BJ (cell line): ENCODE results near the gene RPAIN. TPM values are rescaled to one million over a fixed set of nuclear protein-coding genes. Genes with fewer than 3 reads are reported as not detected.
"Not testable (repeated sequence)": the region's sequence is repeated elsewhere in the genome, so short reads cannot be mapped to it uniquely, and the experiment has no call there.

Source experiments
- CTCF ChIA-PET: fragments of 350-600 bp; formaldehyde crosslinking; extraction: SDS; loops from one replicate; lab custom pipeline; 2021; ENCODE audit warnings: antibody characterized with exemption, inconsistent platforms; lab: Yijun Ruan, JAX
- POLR2A ChIA-PET: fragments of 300-600 bp; sonication (Branson Sonifier 250); formaldehyde crosslinking; extraction: SDS; loops from one replicate; lab custom pipeline; 2021; ENCODE audit warnings: antibody characterized with exemption; lab: Charles Lee
- DNase-seq: peaks from one replicate; pipeline ENCODE4 v3.0.0-alpha.2; 2011; ENCODE audit warnings: low read depth
- H3K27me3 ChIP-seq: 2 replicates; pipeline ENCODE4 v1.6.0; 2011; ENCODE audit warnings: low read length; ENCODE audit not compliant: control insufficient read depth, insufficient read depth
- H3K36me3 ChIP-seq: 2 replicates; pipeline ENCODE4 v1.5.1; 2011; ENCODE audit warnings: low read length; ENCODE audit not compliant: control insufficient read depth, insufficient read depth
- H3K4me3 ChIP-seq: 2 replicates; pipeline ENCODE4 v1.5.1; 2011; ENCODE audit warnings: low read depth, mild to moderate bottlenecking, control low read depth, low read length
- CTCF ChIP-seq: IDR thresholded peaks from 2 replicates; pipeline ENCODE4 v1.5.1; 2011; ENCODE audit warnings: low read depth, mild to moderate bottlenecking, control low read depth, inconsistent platforms, low read length, moderate library complexity; ENCODE audit not compliant: insufficient read depth
- polyA plus RNA-seq: library from polyadenylated mRNA; depleted of rRNA; stranded (reverse); fragments of >200 nt; gene quantifications from 2 replicates; pipeline ENCODE4 v1.2.3, GENCODE V29; 2011

Gene RPAIN
- polyA plus RNA-seq, 1 experiment = 22.8 TPM

- POLR2A ChIA-PET = no interaction called here
- peaks cover 4% of the 10 kb centered on the region for H3K36me3 ChIP-seq
- no peaks in the 10 kb centered on the region for H3K27me3 ChIP-seq
- CTCF ChIA-PET = interaction anchor here (1.3 to 3.7 kb wide), 2 partner anchors 8 to 14 kb away, joined by 4 to 22 read pairs; partner anchors contain the start of gene C1QBP
- no peak for TF ChIP-seq CTCF
- H3K4me3 ChIP-seq = no peak overlapping the region
- DNase-seq = no peak
These were observed 4.9 kb downstream of the RPAIN start for GRCh38 chr17:5424909-5425308.

- no peak for DNase-seq
- no peak for TF ChIP-seq CTCF
- ChIA-PET POLR2A (no interaction called here), CTCF (interaction anchor here (3.7 kb wide), 1 partner anchor 13 kb away, joined by 22 read pairs; the partner anchor contains the start of gene C1QBP)
- Histone ChIP-seq H3K4me3 (no peak overlapping the region), H3K36me3 (peaks cover 4% of the 10 kb centered on the region), H3K27me3 (no peaks in the 10 kb centered on the region)
These were observed 5.8 kb downstream of the RPAIN start for GRCh38 chr17:5425826-5426225.

- ChIA-PET CTCF (interaction anchor here (8.2 kb wide), 1 partner anchor 11 kb away, joined by 69 read pairs; the partner anchor contains the start of gene C1QBP), POLR2A (no interaction called here)
- no peak for DNase-seq
- Histone ChIP-seq H3K4me3 (no peak overlapping the region), H3K27me3 (no peaks in the 10 kb centered on the region), H3K36me3 (peaks cover 14% of the 10 kb centered on the region)
- TF ChIP-seq CTCF = no peak
These were observed 9.4 kb downstream of the RPAIN start for GRCh38 chr17:5429191-5429887.

- H3K27me3 ChIP-seq = no peaks in the 10 kb centered on the region
- ChIA-PET CTCF (interaction anchor here (1.0 to 8.2 kb wide), 2 partner anchors 10 to 42 kb away, joined by 3 to 69 read pairs; partner anchors contain the start of gene C1QBP), POLR2A (no interaction called here)
- no peak for DNase-seq
- no peak for TF ChIP-seq CTCF
- H3K4me3 ChIP-seq = no peak overlapping the region
- peaks cover 17% of the 10 kb centered on the region for H3K36me3 ChIP-seq
These were observed 10.5 kb downstream of the RPAIN start for GRCh38 chr17:5430413-5430999.

GRCh38 chr17:5431234-5431633 is 11.3 kb downstream of the RPAIN start:
- POLR2A ChIA-PET, DNase-seq, H3K4me3 ChIP-seq, H3K27me3 ChIP-seq: not testable (repeated sequence)
- peaks cover 15% of the 10 kb centered on the region for H3K36me3 ChIP-seq
- CTCF ChIA-PET = interaction anchor here (1.0 to 8.2 kb wide), 2 partner anchors 9 to 43 kb away, joined by 3 to 69 read pairs; partner anchors contain the start of gene C1QBP
